ENCODE results near the gene IL3RA.
"Not testable (repeated sequence)": the region's sequence is repeated elsewhere in the genome, so short reads cannot be mapped to it uniquely, and the experiment has no call there.

The IL3RA gene

DNA sequence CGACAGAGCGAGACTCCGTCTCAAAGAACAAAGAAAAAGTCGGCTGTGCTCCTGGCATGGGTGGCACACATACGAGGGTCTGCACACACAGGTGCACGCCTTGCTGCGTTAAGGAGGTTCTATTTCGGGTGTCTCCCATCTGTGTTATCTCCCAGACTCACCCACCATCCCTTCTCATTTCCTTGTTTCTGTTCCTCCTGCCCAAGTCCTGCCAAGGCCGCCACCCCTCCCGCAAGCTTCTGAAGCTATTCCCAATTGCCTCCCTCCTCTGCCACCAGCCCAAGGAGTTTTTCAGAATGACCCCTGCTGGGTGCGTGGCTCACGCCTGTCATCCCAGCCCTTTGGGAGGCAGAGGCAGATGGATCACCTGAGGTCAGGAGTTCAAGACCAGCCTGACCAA, 6.0 kb upstream of the IL3RA start:
- DNase-seq (ENCODE audit: low read depth, low spot score): no peak

GRCh38 chrX:1332433-1332832, 4.2 kb upstream of the IL3RA start:
- DNase-seq (ENCODE audit: low read depth, low spot score): not testable (repeated sequence)

- DNase-seq (ENCODE audit: low read depth, low spot score): no peak
Measured at GRCh38 chrX:1334854-1335253, 1.7 kb upstream of the IL3RA start.

- no peak for DNase-seq (ENCODE audit: low read depth, low spot score)
Measured at GRCh38 chrX:1336948-1337779, 579 bp downstream of the IL3RA start.

- no peak for DNase-seq (ENCODE audit: low read depth, low spot score)
Measured at GRCh38 chrX:1341545-1342184, 5.1 kb downstream of the IL3RA start.

- not testable (repeated sequence) for DNase-seq (ENCODE audit: low read depth, low spot score)
Measured at GRCh38 chrX:1349606-1350005, 13.0 kb downstream of the IL3RA start.

GRCh38 chrX:1351981-1352714, 15.6 kb downstream of the IL3RA start:
- no peak for DNase-seq (ENCODE audit: low read depth, low spot score)

GRCh38 chrX:1354036-1355019, 17.7 kb downstream of the IL3RA start:
- DNase-seq (ENCODE audit: low read depth, low spot score): no peak

DNA sequence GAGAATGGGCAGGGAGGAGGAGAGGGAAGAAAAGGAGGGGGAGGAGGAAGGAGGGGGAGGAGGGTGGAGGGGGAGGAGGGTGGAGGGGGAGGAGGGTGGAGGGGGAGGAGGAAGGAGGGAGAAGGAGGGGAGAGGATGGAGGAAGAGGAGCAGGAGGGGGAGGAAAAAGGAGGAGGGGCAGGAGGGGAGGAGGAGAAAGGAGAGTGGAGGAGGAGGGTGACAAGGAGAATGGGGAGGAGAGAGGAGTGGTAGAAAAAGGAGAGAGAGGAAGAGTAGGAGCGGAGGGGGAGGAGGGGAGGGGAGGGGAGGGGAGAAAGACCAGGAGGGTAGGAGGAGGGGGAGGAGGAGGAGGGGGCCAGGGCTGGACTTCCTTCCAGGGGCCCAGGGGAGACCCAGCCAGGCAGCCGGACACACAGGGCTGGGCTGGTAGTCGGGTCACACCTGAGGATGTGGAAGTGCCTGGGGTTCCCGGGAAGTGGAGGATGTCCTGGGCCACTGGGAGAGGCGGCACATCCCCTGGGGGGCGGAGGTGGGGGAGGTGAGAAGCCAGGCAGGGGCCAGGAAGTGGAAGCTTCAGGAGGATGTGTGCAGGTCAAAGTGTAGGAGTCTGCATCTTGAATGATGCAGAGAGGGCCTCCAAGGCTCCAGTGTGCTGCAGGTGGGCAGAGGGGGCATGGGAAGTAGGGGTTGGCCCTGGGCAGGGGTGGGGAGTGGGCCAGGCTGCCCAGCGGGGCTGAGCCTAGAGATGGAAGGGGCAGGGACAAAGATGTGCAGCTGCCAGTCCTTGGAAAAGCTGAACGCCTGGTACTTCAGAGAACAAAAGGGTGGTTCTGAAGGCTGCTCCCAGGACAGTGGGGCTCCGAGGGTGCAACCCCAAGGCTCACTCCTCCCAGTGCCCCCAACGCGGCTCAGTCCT, 18.8 kb downstream of the IL3RA start:
- DNase-seq (ENCODE audit: low read depth, low spot score): no peak

GRCh38 chrX:1357993-1358392, 21.4 kb downstream of the IL3RA start:
- no peak for DNase-seq (ENCODE audit: low read depth, low spot score)

- no peak for DNase-seq (ENCODE audit: low read depth, low spot score)
Measured at GRCh38 chrX:1358793-1359476, 22.4 kb downstream of the IL3RA start.

GRCh38 chrX:1359477-1359873, 22.9 kb downstream of the IL3RA start:
- no peak for DNase-seq (ENCODE audit: low read depth, low spot score)

DNA sequence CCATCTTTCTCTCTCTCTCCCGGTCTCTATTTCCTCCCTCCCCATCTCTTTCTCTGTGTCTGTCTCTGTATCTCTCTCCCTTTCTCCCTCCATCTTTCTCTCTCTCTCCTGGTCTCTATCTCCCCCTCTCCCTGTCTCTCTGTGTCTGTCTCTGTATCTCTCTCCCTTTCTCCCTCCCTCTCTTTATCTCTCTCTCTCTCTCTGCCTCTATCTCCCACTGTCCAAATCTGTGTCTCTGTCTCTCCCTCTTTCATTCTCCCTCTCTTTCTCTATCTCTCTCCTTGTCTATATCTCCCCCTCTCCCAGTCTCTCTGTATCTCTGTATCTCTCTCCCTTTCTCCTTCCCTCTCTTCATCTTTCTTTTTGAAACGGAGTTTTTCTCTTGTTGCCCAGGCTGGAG, 23.6 kb downstream of the IL3RA start:
- DNase-seq (ENCODE audit: low read depth, low spot score): no peak

GRCh38 chrX:1361275-1361674, 24.7 kb downstream of the IL3RA start:
- DNase-seq (ENCODE audit: low read depth, low spot score): no peak

DNA sequence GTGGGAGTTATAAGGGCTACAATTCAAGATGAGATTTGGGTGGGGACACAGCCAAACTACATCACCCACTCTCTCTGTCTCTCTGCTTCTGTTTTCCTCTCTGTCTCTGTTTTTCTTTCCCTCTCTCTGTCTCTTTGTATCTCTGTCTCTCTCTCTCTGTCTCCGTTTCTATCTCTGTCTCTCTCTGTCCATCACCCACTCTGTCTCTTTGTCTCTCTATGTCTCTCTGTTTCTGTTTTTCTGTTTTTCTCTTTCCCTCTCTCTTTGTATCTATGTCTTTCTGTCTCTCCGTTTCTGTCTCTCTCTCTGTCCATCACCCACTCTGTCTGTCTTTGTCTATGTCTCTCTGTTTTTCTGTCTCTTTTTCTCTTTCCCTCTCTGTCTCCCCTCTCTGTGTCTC, 25.3 kb downstream of the IL3RA start:
- DNase-seq (ENCODE audit: low read depth, low spot score): no peak

DNA sequence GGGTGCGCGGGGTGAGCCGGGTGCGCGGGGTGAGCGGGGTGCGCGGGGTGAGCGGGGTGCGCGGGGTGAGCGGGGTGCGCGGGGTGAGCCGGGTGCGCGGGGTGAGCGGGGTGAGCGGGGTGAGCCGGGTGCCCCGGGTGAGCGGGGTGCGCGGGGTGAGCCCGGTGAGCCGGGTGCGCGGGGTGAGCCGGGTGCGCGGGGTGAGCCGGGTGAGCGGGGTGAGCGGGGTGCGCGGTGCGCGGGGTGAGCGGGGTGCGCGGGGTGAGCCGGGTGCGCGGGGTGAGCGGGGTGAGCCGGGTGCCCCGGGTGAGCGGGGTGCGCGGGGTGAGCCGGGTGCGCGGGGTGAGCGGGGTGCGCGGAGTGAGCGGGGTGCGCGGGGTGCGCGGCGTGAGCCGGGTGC, 29.8 kb downstream of the IL3RA start:
- not testable (repeated sequence) for DNase-seq (ENCODE audit: low read depth, low spot score)

DNA sequence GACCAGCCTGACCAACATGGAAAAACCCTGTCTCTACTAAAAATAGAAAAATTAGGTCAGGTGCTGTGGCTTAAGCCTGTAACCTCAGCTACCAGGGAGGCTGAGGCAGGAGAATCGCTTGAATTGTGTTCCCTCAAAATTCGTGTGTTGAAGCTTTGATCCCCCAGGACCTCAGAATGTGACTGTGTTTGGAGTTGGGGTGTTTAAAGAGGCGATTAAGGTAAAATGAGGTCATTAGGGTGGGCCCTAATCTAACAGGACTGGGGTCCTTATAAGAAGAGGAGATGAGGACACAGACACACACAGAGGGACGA, 31.8 kb downstream of the IL3RA start:
- no peak for DNase-seq (ENCODE audit: low read depth, low spot score)

- no peak for DNase-seq (ENCODE audit: low read depth, low spot score)
Measured at GRCh38 chrX:1378306-1378759, 41.7 kb downstream of the IL3RA start.

- no peak for DNase-seq (ENCODE audit: low read depth, low spot score)
Measured at GRCh38 chrX:1380672-1381233, 44.2 kb downstream of the IL3RA start.
